ENCODE data around the gene PRSS16. TPM values are rescaled to one million over a fixed set of nuclear protein-coding genes. Genes with fewer than 3 reads are reported as not detected.

PRSS16 gene
- total and polyA plus RNA-seq, 9 donors, result 1.7 to 16.9 (median 3.2) TPM

GRCh38 chr6:27251112-27251605 lies 3.7 kb downstream of the PRSS16 start:
- Histone ChIP-seq H3K27me3 (no peaks in the 10 kb centered on the region), H3K4me1 (ENCODE audit: insufficient read depth) (peaks cover 2% of the 10 kb centered on the region), H3K36me3 (no peaks in the 10 kb centered on the region), H3K4me3 (peak overlapping the region; percentile 32), H3K9me3 (no peaks in the 10 kb centered on the region), H3K27ac (no peak overlapping the region)
- WGBS, 3 donors, result 0 to 1% (median 1%) methylated on average over 31 to 32 of the region's 32 CpGs
- TF ChIP-seq POLR2A (IDR thresholded peaks at IDR 0.05) (no peak), EP300 (IDR thresholded peaks at IDR 0.05) (no peak), CTCF (IDR thresholded peaks at IDR 0.05) (no peak)
- peak; percentile 65 to 79 (median 75) for DNase-seq
- intact Hi-C loops (cut with DNase I), result no loop called here

GRCh38 chr6:27251606-27252251 lies 4.2 kb downstream of the PRSS16 start:
- TF ChIP-seq CTCF (IDR thresholded peaks at IDR 0.05) (no peak), POLR2A (IDR thresholded peaks at IDR 0.05) (no peak), EP300 (IDR thresholded peaks at IDR 0.05) (no peak)
- Histone ChIP-seq H3K27me3 (no peaks in the 10 kb centered on the region), H3K36me3 (no peaks in the 10 kb centered on the region), H3K27ac (no peak overlapping the region), H3K4me1 (ENCODE audit: insufficient read depth) (peaks cover 2% of the 10 kb centered on the region), H3K4me3 (peak overlapping the region; percentile 32), H3K9me3 (no peaks in the 10 kb centered on the region)
- intact Hi-C loops (cut with DNase I), result no loop called here
- 3 to 4% (median 3%) methylated on average over 42 to 46 of the region's 46 CpGs for WGBS, 3 donors
- peak; percentile 41 to 70 (median 52) for DNase-seq

- no peaks in the 10 kb centered on the region for H3K9me3 ChIP-seq
- DNase-seq, result no peak
- no peak overlapping the region for H3K4me3 ChIP-seq
- H3K36me3 ChIP-seq, result no peaks in the 10 kb centered on the region
- intact Hi-C loops (cut with DNase I), result no loop called here
- TF ChIP-seq CTCF (IDR thresholded peaks at IDR 0.05) (no peak), EP300 (IDR thresholded peaks at IDR 0.05) (no peak), POLR2A (IDR thresholded peaks at IDR 0.05) (no peak)
- no peak overlapping the region for H3K27ac ChIP-seq
- H3K4me1 ChIP-seq (ENCODE audit: insufficient read depth), result peaks cover 2% of the 10 kb centered on the region
- WGBS, 3 donors, result 52 to 69% (median 63%) methylated on average over 3 of the region's 3 CpGs
- H3K27me3 ChIP-seq, result no peaks in the 10 kb centered on the region
Measured at GRCh38 chr6:27254566-27254965, 7.1 kb downstream of the PRSS16 start.

- WGBS, 3 donors, result 49 to 70% (median 55%) methylated on average over 1 of the region's 1 CpG
- Histone ChIP-seq H3K9me3 (no peaks in the 10 kb centered on the region), H3K4me1 (ENCODE audit: insufficient read depth) (peaks cover 3% of the 10 kb centered on the region), H3K27ac (no peak overlapping the region), H3K4me3 (no peak overlapping the region), H3K36me3 (no peaks in the 10 kb centered on the region), H3K27me3 (no peaks in the 10 kb centered on the region)
- no peak for DNase-seq
- TF ChIP-seq CTCF (IDR thresholded peaks at IDR 0.05) (no peak), POLR2A (IDR thresholded peaks at IDR 0.05) (no peak), EP300 (IDR thresholded peaks at IDR 0.05) (no peak)
- intact Hi-C loops (cut with DNase I), result no loop called here
Measured at GRCh38 chr6:27255866-27256265, 8.4 kb downstream of the PRSS16 start.

Measured in ovary (tissue), 9 donors.